ENCODE measurements around the gene PRR15. TPM values are rescaled to one million over a fixed set of nuclear protein-coding genes. Genes with fewer than 3 reads are reported as not detected.

The PRR15 gene
- total RNA-seq, 1 donor from 2014 or later: 0.31 TPM

- DNase-seq: no peak
Observed at GRCh38 chr7:29610086-29610485, 46.5 kb downstream of the PRR15 start.

GRCh38 chr7:29611941-29612544, 48.4 kb downstream of the PRR15 start:
- DNase-seq: no peak

GRCh38 chr7:29612596-29612995, 49.0 kb downstream of the PRR15 start:
- no peak for DNase-seq

GRCh38 chr7:29613100-29613499, 49.5 kb downstream of the PRR15 start:
- no peak for DNase-seq

GRCh38 chr7:29614229-29614628, 50.6 kb downstream of the PRR15 start:
- no peak for DNase-seq

Other genes starting within 250 kb of the PRR15 start
- gene WIPF3, start 242.7 kb downstream of the PRR15 start, total RNA-seq: 3.4 TPM